NCI-H2029 treated with DMSO at 0.1 percent for 48 hours (cell line): ENCODE measurements around the gene DNAJA4.
"Not testable (repeated sequence)": the region's sequence is repeated elsewhere in the genome, so short reads cannot be mapped to it uniquely, and the experiment has no call there.

Source experiments
- DNase-seq: peaks from one replicate; lab custom pipeline; 2025; lab: John Stamatoyannopoulos, UW

Gene DNAJA4

GRCh38 chr15:78244101-78244500 is 20.3 kb upstream of the DNAJA4 start:
- DNase-seq = no peak

GRCh38 chr15:78244893-78245292 is 19.5 kb upstream of the DNAJA4 start:
- no peak for DNase-seq

GRCh38 chr15:78245392-78245791 is 19.0 kb upstream of the DNAJA4 start:
- DNase-seq = not testable (repeated sequence)

GRCh38 chr15:78245976-78246620 is 18.3 kb upstream of the DNAJA4 start:
- DNase-seq = not testable (repeated sequence)

- DNase-seq = no peak
These were observed 16.5 kb upstream of the DNAJA4 start for GRCh38 chr15:78247911-78248310.

GRCh38 chr15:78249131-78249530 is 15.2 kb upstream of the DNAJA4 start:
- no peak for DNase-seq

GRCh38 chr15:78251136-78251535 is 13.2 kb upstream of the DNAJA4 start:
- no peak for DNase-seq

GRCh38 chr15:78255421-78256043 is 8.8 kb upstream of the DNAJA4 start:
- DNase-seq = no peak

- no peak for DNase-seq
These were observed 8.3 kb upstream of the DNAJA4 start for GRCh38 chr15:78256044-78256437.

GRCh38 chr15:78257681-78258080 is 6.7 kb upstream of the DNAJA4 start:
- DNase-seq = no peak

GRCh38 chr15:78259232-78259631 is 5.1 kb upstream of the DNAJA4 start:
- no peak for DNase-seq

- no peak for DNase-seq
These were observed 3.9 kb upstream of the DNAJA4 start for GRCh38 chr15:78260489-78260888.

- DNase-seq = no peak
These were observed 3.3 kb upstream of the DNAJA4 start for GRCh38 chr15:78261062-78261461.

- DNase-seq = no peak
These were observed 996 bp upstream of the DNAJA4 start for GRCh38 chr15:78263351-78263781.

GRCh38 chr15:78263907-78264303 is 457 bp upstream of the DNAJA4 start:
- no peak for DNase-seq

GRCh38 chr15:78265137-78265460 is 737 bp downstream of the DNAJA4 start:
- DNase-seq = no peak

- no peak for DNase-seq
These were observed 1.4 kb downstream of the DNAJA4 start for GRCh38 chr15:78265752-78266224.

GRCh38 chr15:78266229-78266628 is 1.9 kb downstream of the DNAJA4 start:
- DNase-seq = no peak

- no peak for DNase-seq
These were observed 2.4 kb downstream of the DNAJA4 start for GRCh38 chr15:78266806-78267205.

- DNase-seq = no peak
These were observed 8.0 kb downstream of the DNAJA4 start for GRCh38 chr15:78272316-78272715.

- no peak for DNase-seq
These were observed 8.4 kb downstream of the DNAJA4 start for GRCh38 chr15:78272776-78273175.

- DNase-seq = no peak
These were observed 10.6 kb downstream of the DNAJA4 start for GRCh38 chr15:78274994-78275393.

GRCh38 chr15:78276064-78276943 is 11.9 kb downstream of the DNAJA4 start:
- DNase-seq = no peak
